Measurements from ENCODE around the gene CARMIL3.
A peak's percentile ranks its signal among the peaks of the same experiment; 100 is the strongest.

The CARMIL3 gene

DNA sequence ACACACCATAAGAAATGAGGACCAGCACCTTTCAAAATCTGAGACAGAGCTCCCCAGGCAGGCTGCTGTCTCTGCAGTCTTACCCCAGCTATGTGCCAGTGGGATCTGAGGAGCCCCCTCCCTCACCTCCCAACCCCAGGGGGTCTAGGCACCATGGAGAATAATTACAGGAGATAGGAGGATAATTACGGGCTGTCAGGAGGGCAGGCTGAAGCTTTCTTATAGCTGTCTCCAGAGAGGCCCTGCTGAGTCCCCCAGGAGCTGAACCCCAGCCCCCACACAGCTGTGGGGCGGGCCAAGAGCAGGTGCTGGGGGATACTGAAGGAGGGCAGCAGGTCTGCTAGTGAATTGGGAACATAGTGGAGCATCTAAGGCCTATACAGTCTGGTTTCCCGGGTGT lies 26.3 kb downstream of the CARMIL3 start:
- TF ChIP-seq, protein P1, sequence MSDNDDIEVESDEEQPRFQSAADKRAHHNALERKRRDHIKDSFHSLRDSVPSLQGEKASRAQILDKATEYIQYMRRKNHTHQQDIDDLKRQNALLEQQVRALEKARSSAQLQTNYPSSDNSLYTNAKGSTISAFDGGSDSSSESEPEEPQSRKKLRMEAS (IDR thresholded peaks at IDR 0.05; ENCODE audit: low read depth, low read length), result no peak
- DNase-seq (ENCODE audit: low read depth), result no peak
- no peak overlapping the region for H3K4me3 ChIP-seq (ENCODE audit: low read depth, low read length)

DNA sequence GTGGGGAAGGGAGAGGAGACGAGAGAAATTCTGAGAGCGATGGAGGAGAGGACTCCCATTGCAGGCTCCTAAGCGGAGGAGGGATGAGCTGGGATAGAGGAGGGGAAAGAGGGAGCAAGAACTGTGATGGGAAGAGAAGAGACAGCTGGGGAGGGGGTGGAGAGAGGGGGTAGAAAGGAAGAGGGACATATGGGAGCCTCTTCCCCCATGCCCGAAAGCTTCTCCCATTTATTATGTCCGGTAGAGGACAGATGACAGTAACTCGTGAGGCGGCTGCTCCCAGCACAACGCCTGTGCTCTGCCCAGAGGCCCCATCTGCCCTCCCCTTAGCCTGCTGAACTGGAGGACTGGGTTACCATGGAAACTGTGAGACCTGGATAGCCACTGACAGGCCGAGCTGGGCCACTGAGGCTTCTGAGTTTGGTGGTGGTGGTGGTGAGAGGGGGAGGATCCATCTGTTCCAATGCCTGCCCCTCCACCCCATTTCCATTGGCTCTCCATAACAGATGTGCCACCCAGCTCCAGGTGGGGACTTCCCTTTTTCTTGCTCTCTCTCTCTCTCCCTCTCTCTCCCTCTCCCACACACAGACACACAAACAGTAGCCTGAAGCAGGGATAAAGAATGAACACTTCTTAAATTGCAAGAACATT lies 27.8 kb downstream of the CARMIL3 start:
- TF ChIP-seq MYC (IDR thresholded peaks at IDR 0.05; ENCODE audit: low read depth, low read length) (no peak; the same call in 1 of the 2 replicates), POLR2A (IDR thresholded peaks at IDR 0.05; ENCODE audit: extremely low read depth, insufficient read length) (no peak)
- TF ChIP-seq, protein P2, sequence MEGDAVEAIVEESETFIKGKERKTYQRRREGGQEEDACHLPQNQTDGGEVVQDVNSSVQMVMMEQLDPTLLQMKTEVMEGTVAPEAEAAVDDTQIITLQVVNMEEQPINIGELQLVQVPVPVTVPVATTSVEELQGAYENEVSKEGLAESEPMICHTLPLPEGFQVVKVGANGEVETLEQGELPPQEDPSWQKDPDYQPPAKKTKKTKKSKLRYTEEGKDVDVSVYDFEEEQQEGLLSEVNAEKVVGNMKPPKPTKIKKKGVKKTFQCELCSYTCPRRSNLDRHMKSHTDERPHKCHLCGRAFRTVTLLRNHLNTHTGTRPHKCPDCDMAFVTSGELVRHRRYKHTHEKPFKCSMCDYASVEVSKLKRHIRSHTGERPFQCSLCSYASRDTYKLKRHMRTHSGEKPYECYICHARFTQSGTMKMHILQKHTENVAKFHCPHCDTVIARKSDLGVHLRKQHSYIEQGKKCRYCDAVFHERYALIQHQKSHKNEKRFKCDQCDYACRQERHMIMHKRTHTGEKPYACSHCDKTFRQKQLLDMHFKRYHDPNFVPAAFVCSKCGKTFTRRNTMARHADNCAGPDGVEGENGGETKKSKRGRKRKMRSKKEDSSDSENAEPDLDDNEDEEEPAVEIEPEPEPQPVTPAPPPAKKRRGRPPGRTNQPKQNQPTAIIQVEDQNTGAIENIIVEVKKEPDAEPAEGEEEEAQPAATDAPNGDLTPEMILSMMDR (IDR thresholded peaks at IDR 0.05; ENCODE audit: low read depth, low read length), result no peak
- TF ChIP-seq, protein P1 (IDR thresholded peaks at IDR 0.05; ENCODE audit: low read depth, low read length), result no peak
- peak; percentile 75 for DNase-seq (ENCODE audit: low read depth)
- no peak overlapping the region for H3K4me3 ChIP-seq (ENCODE audit: low read depth, low read length)

DNA sequence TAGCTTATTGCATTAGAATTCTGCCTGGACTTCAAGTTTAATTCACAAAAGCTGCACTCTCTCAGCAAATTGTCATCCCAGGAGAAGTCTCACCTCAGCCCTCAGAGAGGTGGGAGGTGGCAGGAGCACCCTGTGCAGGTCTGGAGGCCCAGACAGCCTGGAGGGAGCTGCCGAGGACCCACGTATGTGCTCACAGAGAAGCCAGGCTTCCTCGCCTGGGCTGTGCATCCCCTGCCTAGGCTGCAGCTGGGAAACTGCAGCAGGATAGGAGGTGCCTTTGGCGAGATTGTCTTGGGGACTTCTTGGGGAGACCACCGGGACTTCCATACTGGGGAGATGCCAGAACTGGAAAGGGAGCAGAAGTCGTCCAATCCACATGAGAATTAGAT lies 28.3 kb downstream of the CARMIL3 start:
- TF ChIP-seq, protein P1 (IDR thresholded peaks at IDR 0.05; ENCODE audit: low read depth, low read length), result no peak
- TF ChIP-seq POLR2A (IDR thresholded peaks at IDR 0.05; ENCODE audit: extremely low read depth, insufficient read length) (no peak), MYC (IDR thresholded peaks at IDR 0.05; ENCODE audit: low read depth, low read length) (no peak)
- TF ChIP-seq, protein P2 (IDR thresholded peaks at IDR 0.05; ENCODE audit: low read depth, low read length), result no peak
- DNase-seq (ENCODE audit: low read depth), result no peak
- no peak overlapping the region for H3K4me3 ChIP-seq (ENCODE audit: low read depth, low read length)

DNA sequence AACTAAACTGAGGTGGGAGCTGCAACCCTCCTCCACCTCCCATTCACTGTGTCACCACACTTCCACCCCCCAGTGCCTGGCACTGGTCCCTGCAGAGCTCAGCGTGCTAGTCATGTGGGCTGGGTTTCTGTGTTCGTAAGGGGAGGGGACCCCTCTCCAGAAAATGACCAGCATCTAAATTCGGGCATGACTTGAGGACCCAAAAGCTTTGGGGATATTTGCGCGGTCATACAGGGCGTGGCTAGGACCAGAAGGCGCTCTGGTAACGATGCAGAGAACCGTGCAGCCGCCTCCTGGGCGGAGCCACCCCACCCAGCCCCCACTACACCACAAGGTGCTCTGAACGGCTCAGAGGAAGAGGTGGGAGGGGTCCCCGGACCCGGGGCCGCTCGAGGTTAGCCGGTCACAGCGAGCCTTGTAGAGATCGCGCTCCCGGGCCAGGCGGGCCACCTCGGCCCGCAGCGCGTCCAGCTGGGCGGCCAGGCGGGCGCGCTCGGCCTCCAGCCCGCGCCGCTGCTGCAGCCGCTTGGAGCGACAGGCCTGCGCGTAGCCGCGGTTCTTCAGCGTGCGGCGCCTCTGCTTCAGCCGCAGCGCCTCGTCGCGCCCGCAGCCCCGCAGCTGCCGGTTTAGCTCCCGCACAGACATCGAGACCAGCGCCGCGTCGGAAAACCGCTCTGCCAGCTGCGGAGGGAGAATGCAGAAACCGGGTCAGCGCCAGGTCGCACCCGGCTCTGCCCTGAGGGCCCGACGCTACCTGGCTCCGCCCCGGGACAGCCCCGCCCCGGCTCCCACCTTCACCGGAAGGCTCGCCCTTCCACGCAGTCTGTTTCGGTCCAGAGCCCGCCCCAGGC lies 29.3 kb downstream of the CARMIL3 start:
- H3K4me3 ChIP-seq (ENCODE audit: low read depth, low read length), result peak overlapping the region; percentile 28
- TF ChIP-seq MYC (IDR thresholded peaks at IDR 0.05; ENCODE audit: low read depth, low read length), result no peak
- TF ChIP-seq, protein P2 (IDR thresholded peaks at IDR 0.05; ENCODE audit: low read depth, low read length), result no peak
- no peak for TF ChIP-seq POLR2A (IDR thresholded peaks at IDR 0.05; ENCODE audit: extremely low read depth, insufficient read length)
- TF ChIP-seq, protein P1 (IDR thresholded peaks at IDR 0.05; ENCODE audit: low read depth, low read length), result no peak
- DNase-seq (ENCODE audit: low read depth), result peak; percentile 51

DNA sequence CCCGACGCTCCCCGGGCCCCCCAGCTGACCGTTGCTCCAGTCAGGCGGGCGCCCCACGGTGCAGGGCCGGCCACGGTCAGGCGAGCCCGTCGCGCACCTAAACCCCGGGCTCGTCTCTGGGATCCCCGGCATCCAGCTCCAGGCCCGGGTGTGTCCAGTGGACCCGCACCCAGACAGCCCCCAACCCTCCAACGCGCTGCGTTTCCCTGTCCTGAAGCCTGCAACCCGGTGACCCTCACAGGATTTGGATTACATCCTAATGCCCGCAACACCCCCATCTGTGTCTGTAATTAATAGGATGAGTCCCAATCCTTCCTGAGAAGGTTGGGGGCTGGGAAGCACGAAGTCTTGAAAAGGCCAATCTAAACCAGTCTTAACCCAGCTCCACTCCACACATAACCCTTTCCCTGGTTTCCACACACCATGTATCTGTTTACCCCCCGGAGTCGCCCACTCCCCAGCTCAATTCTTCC lies 30.0 kb downstream of the CARMIL3 start:
- TF ChIP-seq, protein P1 (IDR thresholded peaks at IDR 0.05; ENCODE audit: low read depth, low read length), result no peak
- TF ChIP-seq, protein P2 (IDR thresholded peaks at IDR 0.05; ENCODE audit: low read depth, low read length), result no peak
- no peak for TF ChIP-seq MYC (IDR thresholded peaks at IDR 0.05; ENCODE audit: low read depth, low read length)
- TF ChIP-seq POLR2A (IDR thresholded peaks at IDR 0.05; ENCODE audit: extremely low read depth, insufficient read length), result no peak
- no peak overlapping the region for H3K4me3 ChIP-seq (ENCODE audit: low read depth, low read length)
- no peak for DNase-seq (ENCODE audit: low read depth)

Measured in NB4 (cell line).